CD4-positive, alpha-beta T cell (primary cell): Measurements from ENCODE around the gene MYO7B. TPM values are rescaled to one million over a fixed set of nuclear protein-coding genes. Genes with fewer than 3 reads are reported as not detected.

Experiments
- ATAC-seq: fragments of 200-7000 bp; cut with Tn5 transposase; one replicate; pipeline ENCODE4 v1.10.0; 2022; ENCODE audit warnings: mild to moderate bottlenecking; ENCODE audit not compliant: poor library complexity
- CTCF ChIA-PET: fragments of 350-600 bp; sonication (Branson Sonifier 250); formaldehyde crosslinking; loops from one replicate; lab custom pipeline; 2021; ENCODE audit warnings: antibody characterized with exemption, inconsistent platforms; lab: Charles Lee
- POLR2A ChIA-PET: fragments of 350-600 bp; sonication (Branson Sonifier 250); formaldehyde crosslinking; loops from one replicate; lab custom pipeline; 2021; ENCODE audit warnings: antibody characterized with exemption, inconsistent platforms; lab: Charles Lee
- DNase-seq, 14 experiments: peaks; one replicate each; pipeline ENCODE4 v3.0.0-alpha.2; 2013 to 2020; ENCODE audit warnings: mixed read lengths in 2 of 14
- H3K27ac ChIP-seq, 2 donors: one replicate each; pipeline versions ENCODE4 v1.5.1 to v1.7.0; 2013; ENCODE audit warnings: low read length in 2 of 2, low read depth in 1 of 2, mild to moderate bottlenecking in 1 of 2
- H3K27me3 ChIP-seq, 2 experiments: 1 replicate in 1 of 2; 2 replicates in 1 of 2; pipeline versions ENCODE4 v1.6.1 to v1.7.0; 2013; ENCODE audit warnings: low read length in 2 of 2, control low read depth in 1 of 2, mild to moderate bottlenecking in 1 of 2, moderate library complexity in 1 of 2; ENCODE audit not compliant: insufficient read depth in 2 of 2, control insufficient read depth in 1 of 2
- H3K36me3 ChIP-seq: one replicate; pipeline ENCODE4 v1.6.1; 2013; ENCODE audit warnings: low read length, control low read depth; ENCODE audit not compliant: insufficient read depth
- H3K4me1 ChIP-seq: one replicate; pipeline ENCODE4 v1.6.1; 2013; ENCODE audit warnings: low read length, control low read depth; ENCODE audit not compliant: insufficient read depth
- H3K4me3 ChIP-seq: one replicate; pipeline ENCODE4 v1.5.1; 2013; ENCODE audit warnings: mild to moderate bottlenecking, low read length, moderate library complexity
- H3K9me3 ChIP-seq, 2 experiments: 1 replicate in 1 of 2; 2 replicates in 1 of 2; pipeline versions ENCODE4 v1.6.1 to v1.7.0; 2013; ENCODE audit warnings: low read length in 2 of 2, mild to moderate bottlenecking in 2 of 2, control low read depth in 1 of 2, moderate library complexity in 1 of 2; ENCODE audit not compliant: control insufficient read depth in 1 of 2, insufficient read depth in 1 of 2
- H3K27ac Mint-ChIP-seq: one replicate; pipeline ENCODE4 v1.8.0; 2020; ENCODE audit warnings: mixed read lengths
- H3K27me3 Mint-ChIP-seq: one replicate; pipeline ENCODE4 v1.8.0; 2021; ENCODE audit warnings: mixed read lengths
- H3K36me3 Mint-ChIP-seq: one replicate; pipeline ENCODE4 v1.8.0; 2021; ENCODE audit warnings: low read depth, mixed read lengths
- H3K4me1 Mint-ChIP-seq: one replicate; pipeline ENCODE4 v1.8.0; 2021; ENCODE audit warnings: low read depth, mixed read lengths
- H3K4me3 Mint-ChIP-seq: one replicate; pipeline ENCODE4 v1.8.0; 2020; ENCODE audit warnings: mild to moderate bottlenecking, mixed read lengths
- H3K9me3 Mint-ChIP-seq: one replicate; pipeline ENCODE4 v1.8.0; 2020; ENCODE audit warnings: mixed read lengths
- CTCF ChIP-seq: fragments of 200-600 bp; IDR thresholded peaks from one replicate; pipeline ENCODE4 v1.8.0; 2022; ENCODE audit warnings: antibody characterized with exemption, mild to moderate bottlenecking
- intact Hi-C, 2 experiments: fragments of 100-400 bp; cut with DNase I in 1 of 2; cut with micrococcal nuclease in 1 of 2; formaldehyde crosslinking; loops; one replicate each; pipeline versions ENCODE4 v1.15.1 to v1.9.0; 2023 to 2025; cut with DNase I, micrococcal nuclease
- total RNA-seq, 174 experiments: library from RNA in 2 of 174; stranded (reverse) in 2 of 174; gene quantifications; one replicate each; pipeline ENCODE4 v1.2.3 and lab custom pipeline; 2021 to 2026

The MYO7B gene
- total RNA-seq, 2 experiments from 2014 or later = 0.05 to 0.14 TPM

- H3K4me1 ChIP-seq = peaks cover 94% of the 10 kb centered on the region
- POLR2A ChIA-PET = no interaction called here
- peak overlapping the region; percentile 94 for H3K27ac Mint-ChIP-seq
- no peaks in the 10 kb centered on the region for H3K9me3 Mint-ChIP-seq
- TF ChIP-seq CTCF = no peak
- peak overlapping the region; percentile 68 to 75 for H3K27ac ChIP-seq
- H3K4me3 Mint-ChIP-seq = peak overlapping the region; percentile 71
- H3K27me3 ChIP-seq = no peaks in the 10 kb centered on the region
- intact Hi-C loops = no loop called here
- no peaks in the 10 kb centered on the region for H3K27me3 Mint-ChIP-seq
- CTCF ChIA-PET = interaction anchor here (1.6 to 4.2 kb wide), 3 partner anchors 11 to 63 kb away, joined by 3 to 18 read pairs (median 12); no protein-coding TSS in a partner anchor
- no peak for ATAC-seq
- no peak for DNase-seq
- no peaks in the 10 kb centered on the region for H3K9me3 ChIP-seq
- no peak overlapping the region for H3K4me3 ChIP-seq
- no peaks in the 10 kb centered on the region for H3K36me3 Mint-ChIP-seq
- peaks cover 83% of the 10 kb centered on the region for H3K4me1 Mint-ChIP-seq
- peaks cover 3% of the 10 kb centered on the region for H3K36me3 ChIP-seq
Observed at GRCh38 chr2:127639111-127639474, 103.6 kb downstream of the MYO7B start.

GRCh38 chr2:127640082-127641072 lies 104.9 kb downstream of the MYO7B start:
- peaks cover 86% of the 10 kb centered on the region for H3K4me1 Mint-ChIP-seq
- ChIA-PET POLR2A (interaction anchor here (0.6 to 1.4 kb wide), 7 partner anchors 9 to 114 kb away, joined by 3 to 8 read pairs (median 3); partner anchors contain the start of genes IWS1 and SFT2D3), CTCF (interaction anchor here (1.9 to 4.2 kb wide), 2 partner anchors 9 to 49 kb away, joined by 12 to 18 read pairs; no protein-coding TSS in a partner anchor)
- H3K4me3 Mint-ChIP-seq = peak overlapping the region; percentile 79
- H3K9me3 ChIP-seq = no peaks in the 10 kb centered on the region
- peak in 9 of 14 experiments; percentile 9 to 59 (median 33) for DNase-seq
- peaks cover 3% of the 10 kb centered on the region for H3K36me3 ChIP-seq
- peak overlapping the region; percentile 63 for H3K4me3 ChIP-seq
- peak; percentile 24 for ATAC-seq
- intact Hi-C loops = loop anchor here (5.0 to 10.0 kb wide), 2 partner anchors 62 to 556 kb away; partner anchors contain the start of gene SFT2D3 (in 2 of the 2)
- H3K27ac ChIP-seq = peak overlapping the region; percentile 68 to 75
- H3K9me3 Mint-ChIP-seq = no peaks in the 10 kb centered on the region
- peak overlapping the region; percentile 94 for H3K27ac Mint-ChIP-seq
- H3K4me1 ChIP-seq = peaks cover 81% of the 10 kb centered on the region
- TF ChIP-seq CTCF = peak; percentile 31
- H3K36me3 Mint-ChIP-seq = no peaks in the 10 kb centered on the region
- no peaks in the 10 kb centered on the region for H3K27me3 Mint-ChIP-seq
- no peaks in the 10 kb centered on the region for H3K27me3 ChIP-seq

GRCh38 chr2:127641133-127641532 lies 105.7 kb downstream of the MYO7B start:
- POLR2A ChIA-PET = interaction anchor here (0.8 to 2.2 kb wide), 4 partner anchors 60 to 115 kb away, joined by 3 to 12 read pairs (median 6); partner anchors contain the start of genes IWS1 and SFT2D3
- no peaks in the 10 kb centered on the region for H3K27me3 Mint-ChIP-seq
- no peak for ATAC-seq
- no peak for TF ChIP-seq CTCF
- Histone ChIP-seq H3K27me3 (no peaks in the 10 kb centered on the region), H3K4me3 (peak overlapping the region; percentile 63), H3K36me3 (peaks cover 3% of the 10 kb centered on the region), H3K27ac (peak overlapping the region; percentile 68 to 75), H3K4me1 (peaks cover 74% of the 10 kb centered on the region), H3K9me3 (no peaks in the 10 kb centered on the region)
- peak overlapping the region; percentile 79 for H3K4me3 Mint-ChIP-seq
- H3K36me3 Mint-ChIP-seq = no peaks in the 10 kb centered on the region
- intact Hi-C loops = loop anchor here (5.0 to 10.0 kb wide), 2 partner anchors 61 to 556 kb away; partner anchors contain the start of gene SFT2D3 (in 2 of the 2)
- peak in 2 of 14 experiments; percentile 15 to 34 for DNase-seq
- CTCF ChIA-PET = interaction anchor here (1.6 to 4.2 kb wide), 2 partner anchors 9 to 50 kb away, joined by 6 to 18 read pairs; no protein-coding TSS in a partner anchor
- H3K27ac Mint-ChIP-seq = peak overlapping the region; percentile 94
- H3K4me1 Mint-ChIP-seq = peaks cover 78% of the 10 kb centered on the region
- H3K9me3 Mint-ChIP-seq = no peaks in the 10 kb centered on the region
